T-helper 2 cell treated with Interferon-gamma antibody and Interleukin-4, amounts not matched to agents 5 μg/mL and 100 μg/mL, for 36 hours (primary cell): ENCODE results near the gene FOXM1.
"Not testable (repeated sequence)": the region's sequence is repeated elsewhere in the genome, so short reads cannot be mapped to it uniquely, and the experiment has no call there.

Experiments used
- DNase-seq: peaks from one replicate; pipeline ENCODE4 v3.0.0; 2021; ENCODE audit warnings: low spot score
- H3K27ac Mint-ChIP-seq: one replicate; pipeline ENCODE4 v1.8.0; 2021; ENCODE audit warnings: mild to moderate bottlenecking, mixed read lengths
- H3K27me3 Mint-ChIP-seq: one replicate; pipeline ENCODE4 v1.8.0; 2021; ENCODE audit warnings: low read depth, mixed read lengths
- H3K36me3 Mint-ChIP-seq: one replicate; pipeline ENCODE4 v1.8.0; 2021; ENCODE audit warnings: low read depth, mixed read lengths
- H3K4me1 Mint-ChIP-seq: one replicate; pipeline ENCODE4 v1.8.0; 2021; ENCODE audit warnings: low read depth, mixed read lengths
- H3K4me3 Mint-ChIP-seq: one replicate; pipeline ENCODE4 v1.8.0; 2022; ENCODE audit warnings: mild to moderate bottlenecking, moderate library complexity, mixed read lengths
- H3K9me3 Mint-ChIP-seq: one replicate; pipeline ENCODE4 v1.8.0; 2021; ENCODE audit warnings: mixed read lengths

FOXM1 gene

GRCh38 chr12:2863402-2863801, 13.6 kb downstream of the FOXM1 start:
- peaks cover 59% of the 10 kb centered on the region for H3K36me3 Mint-ChIP-seq
- not testable (repeated sequence) for H3K27ac Mint-ChIP-seq, DNase-seq, H3K4me1 Mint-ChIP-seq, H3K27me3 Mint-ChIP-seq, H3K4me3 Mint-ChIP-seq, H3K9me3 Mint-ChIP-seq

- no peak overlapping the region for H3K27ac Mint-ChIP-seq
- no peak for DNase-seq
- no peaks in the 10 kb centered on the region for H3K4me1 Mint-ChIP-seq
- H3K4me3 Mint-ChIP-seq = no peak overlapping the region
- H3K27me3 Mint-ChIP-seq = no peaks in the 10 kb centered on the region
- peaks cover 60% of the 10 kb centered on the region for H3K36me3 Mint-ChIP-seq
- no peaks in the 10 kb centered on the region for H3K9me3 Mint-ChIP-seq
Measured at GRCh38 chr12:2862876-2863275, 14.1 kb downstream of the FOXM1 start.

- no peaks in the 10 kb centered on the region for H3K27me3 Mint-ChIP-seq
- no peaks in the 10 kb centered on the region for H3K9me3 Mint-ChIP-seq
- no peak overlapping the region for H3K27ac Mint-ChIP-seq
- H3K4me3 Mint-ChIP-seq = no peak overlapping the region
- no peak for DNase-seq
- H3K4me1 Mint-ChIP-seq = no peaks in the 10 kb centered on the region
- peaks cover 44% of the 10 kb centered on the region for H3K36me3 Mint-ChIP-seq
Measured at GRCh38 chr12:2860170-2860569, 16.8 kb downstream of the FOXM1 start.

GRCh38 chr12:2858944-2859421, 18.0 kb downstream of the FOXM1 start:
- Mint-ChIP-seq H3K36me3 (peaks cover 35% of the 10 kb centered on the region), H3K27me3 (no peaks in the 10 kb centered on the region), H3K4me1 (no peaks in the 10 kb centered on the region), H3K4me3 (no peak overlapping the region), H3K9me3 (no peaks in the 10 kb centered on the region), H3K27ac (no peak overlapping the region)
- DNase-seq = no peak

- H3K36me3 Mint-ChIP-seq = peaks cover 33% of the 10 kb centered on the region
Measured at GRCh38 chr12:2858334-2858733, 18.6 kb downstream of the FOXM1 start.

GRCh38 chr12:2857576-2857975, 19.4 kb downstream of the FOXM1 start:
- no peak overlapping the region for H3K4me3 Mint-ChIP-seq
- DNase-seq = no peak
- H3K27ac Mint-ChIP-seq = no peak overlapping the region
- no peaks in the 10 kb centered on the region for H3K9me3 Mint-ChIP-seq
- H3K36me3 Mint-ChIP-seq = peaks cover 31% of the 10 kb centered on the region
- H3K27me3 Mint-ChIP-seq = no peaks in the 10 kb centered on the region
- no peaks in the 10 kb centered on the region for H3K4me1 Mint-ChIP-seq

More at GRCh38 chr12:2858334-2858733, 18.6 kb downstream of the FOXM1 start:
- Mint-ChIP-seq H3K27ac (no peak overlapping the region), H3K4me3 (no peak overlapping the region), H3K9me3 (no peaks in the 10 kb centered on the region), H3K4me1 (no peaks in the 10 kb centered on the region), H3K27me3 (no peaks in the 10 kb centered on the region)
- no peak for DNase-seq

GRCh38 chr12:2857021-2857431, 19.9 kb downstream of the FOXM1 start, which contains the start of gene TEX52:
TSS of gene TEX52 (minus strand) at chr12:2857039. CDS start at chr12:2857026, 13 bp downstream.
- Mint-ChIP-seq H3K4me1 (no peaks in the 10 kb centered on the region), H3K36me3 (peaks cover 29% of the 10 kb centered on the region), H3K4me3 (no peak within 1 kb of the TSS), H3K9me3 (no peaks in the 10 kb centered on the region), H3K27me3 (no peaks in the 10 kb centered on the region), H3K27ac (no peak within 1 kb of the TSS)
- no peak for DNase-seq

GRCh38 chr12:2856051-2856450, 20.9 kb downstream of the FOXM1 start:
- no peaks in the 10 kb centered on the region for H3K9me3 Mint-ChIP-seq
- H3K4me3 Mint-ChIP-seq = no peak overlapping the region
- peaks cover 23% of the 10 kb centered on the region for H3K36me3 Mint-ChIP-seq
- no peaks in the 10 kb centered on the region for H3K27me3 Mint-ChIP-seq
- H3K4me1 Mint-ChIP-seq = no peaks in the 10 kb centered on the region
- no peak for DNase-seq
- no peak overlapping the region for H3K27ac Mint-ChIP-seq

GRCh38 chr12:2855546-2855945, 21.4 kb downstream of the FOXM1 start:
- Mint-ChIP-seq H3K4me3 (no peak overlapping the region), H3K9me3 (no peaks in the 10 kb centered on the region), H3K27me3 (no peaks in the 10 kb centered on the region), H3K36me3 (peaks cover 22% of the 10 kb centered on the region), H3K4me1 (no peaks in the 10 kb centered on the region), H3K27ac (no peak overlapping the region)
- no peak for DNase-seq

- H3K27ac Mint-ChIP-seq = no peak overlapping the region
- H3K4me1 Mint-ChIP-seq = no peaks in the 10 kb centered on the region
- no peaks in the 10 kb centered on the region for H3K9me3 Mint-ChIP-seq
- no peak for DNase-seq
- H3K4me3 Mint-ChIP-seq = no peak overlapping the region
- H3K27me3 Mint-ChIP-seq = no peaks in the 10 kb centered on the region
- H3K36me3 Mint-ChIP-seq = peaks cover 16% of the 10 kb centered on the region
Measured at GRCh38 chr12:2854669-2855453, 22.1 kb downstream of the FOXM1 start.

GRCh38 chr12:2853626-2854025, 23.3 kb downstream of the FOXM1 start:
- Mint-ChIP-seq H3K27ac (no peak overlapping the region), H3K9me3 (no peaks in the 10 kb centered on the region), H3K4me1 (no peaks in the 10 kb centered on the region), H3K27me3 (no peaks in the 10 kb centered on the region), H3K36me3 (peaks cover 7% of the 10 kb centered on the region), H3K4me3 (no peak overlapping the region)
- DNase-seq = peak; percentile 22

- H3K27me3 Mint-ChIP-seq = no peaks in the 10 kb centered on the region
- H3K4me1 Mint-ChIP-seq = no peaks in the 10 kb centered on the region
- no peak overlapping the region for H3K27ac Mint-ChIP-seq
- no peaks in the 10 kb centered on the region for H3K9me3 Mint-ChIP-seq
- no peak overlapping the region for H3K4me3 Mint-ChIP-seq
- H3K36me3 Mint-ChIP-seq = peaks cover 2% of the 10 kb centered on the region
- no peak for DNase-seq
Measured at GRCh38 chr12:2851931-2852330, 25.0 kb downstream of the FOXM1 start.

GRCh38 chr12:2845280-2845679, 31.7 kb downstream of the FOXM1 start:
- H3K4me1 Mint-ChIP-seq = no peaks in the 10 kb centered on the region
- DNase-seq = no peak
- H3K9me3 Mint-ChIP-seq = no peaks in the 10 kb centered on the region
- no peak overlapping the region for H3K4me3 Mint-ChIP-seq
- no peak overlapping the region for H3K27ac Mint-ChIP-seq
- no peaks in the 10 kb centered on the region for H3K27me3 Mint-ChIP-seq
- peaks cover 2% of the 10 kb centered on the region for H3K36me3 Mint-ChIP-seq

GRCh38 chr12:2844786-2845185, 32.2 kb downstream of the FOXM1 start:
- H3K27me3 Mint-ChIP-seq = no peaks in the 10 kb centered on the region
- H3K9me3 Mint-ChIP-seq = no peaks in the 10 kb centered on the region
- no peak overlapping the region for H3K4me3 Mint-ChIP-seq
- peaks cover 2% of the 10 kb centered on the region for H3K36me3 Mint-ChIP-seq
- no peaks in the 10 kb centered on the region for H3K4me1 Mint-ChIP-seq
- DNase-seq = no peak
- H3K27ac Mint-ChIP-seq = no peak overlapping the region

- DNase-seq = no peak
- H3K9me3 Mint-ChIP-seq = no peaks in the 10 kb centered on the region
- no peak overlapping the region for H3K27ac Mint-ChIP-seq
- H3K4me1 Mint-ChIP-seq = no peaks in the 10 kb centered on the region
- no peak overlapping the region for H3K4me3 Mint-ChIP-seq
- no peaks in the 10 kb centered on the region for H3K27me3 Mint-ChIP-seq
- H3K36me3 Mint-ChIP-seq = peaks cover 10% of the 10 kb centered on the region
Measured at GRCh38 chr12:2842948-2843347, 34.0 kb downstream of the FOXM1 start.
